ENCODE measurements around the gene LAMB3. TPM values are rescaled to one million over a fixed set of nuclear protein-coding genes. Genes with fewer than 3 reads are reported as not detected.

The LAMB3 gene
- polyA plus RNA-seq, 1 donor from 2014 or later = 5.8 TPM

GRCh38 chr1:209685821-209686220 lies 33.6 kb upstream of the LAMB3 start:
- Histone ChIP-seq H3K9me2 (ENCODE audit: insufficient read depth, low read length) (no peaks in the 10 kb centered on the region), H3K9ac (ENCODE audit: low read length) (no peak overlapping the region), H3K4me3 (ENCODE audit: low read length) (no peak overlapping the region), H3K79me2 (replicated peaks; ENCODE audit: insufficient read depth, low read length) (no peaks in the 10 kb centered on the region), H3K36me3 (ENCODE audit: insufficient read depth, low read length) (no peaks in the 10 kb centered on the region), H2AFZ (ENCODE audit: low read depth, low read length) (no peak overlapping the region), H3K27me3 (ENCODE audit: insufficient read depth, low read depth, low read length) (no peaks in the 10 kb centered on the region), H3K27ac (ENCODE audit: low read length) (no peak overlapping the region), H3K9me3 (ENCODE audit: low read length) (no peaks in the 10 kb centered on the region), H4K20me1 (ENCODE audit: insufficient read depth) (no peaks in the 10 kb centered on the region), H3K4me2 (ENCODE audit: low read length) (no peak overlapping the region), H3F3A (ENCODE audit: insufficient read depth, low read length, poor library complexity, severe bottlenecking) (no peaks in the 10 kb centered on the region)
- TF ChIP-seq RAD21 (conservative IDR thresholded peaks at IDR 0.05) (no peak), MXI1 (conservative IDR thresholded peaks at IDR 0.05; ENCODE audit: poor library complexity, severe bottlenecking) (no peak), EZH2 (IDR thresholded peaks at IDR 0.05; ENCODE audit: borderline replicate concordance, insufficient read depth, low read length, poor library complexity, severe bottlenecking) (no peak), POLR2AphosphoS5 (IDR thresholded peaks at IDR 0.05) (no peak), CTCF (IDR thresholded peaks at IDR 0.05; ENCODE audit: poor library complexity, severe bottlenecking) (no peak), EP300 (conservative IDR thresholded peaks at IDR 0.05; ENCODE audit: poor library complexity, severe bottlenecking) (no peak), TAF1 (IDR thresholded peaks at IDR 0.05; ENCODE audit: low read depth) (no peak), SMC3 (conservative IDR thresholded peaks at IDR 0.05; ENCODE audit: poor library complexity) (no peak), REST (IDR thresholded peaks at IDR 0.05; ENCODE audit: borderline replicate concordance) (no peak)

- H3K9me3 ChIP-seq (ENCODE audit: low read length) = no peaks in the 10 kb centered on the region
- TF ChIP-seq CTCF (IDR thresholded peaks at IDR 0.05; ENCODE audit: poor library complexity, severe bottlenecking) (no peak), POLR2AphosphoS5 (IDR thresholded peaks at IDR 0.05) (no peak), SMC3 (conservative IDR thresholded peaks at IDR 0.05; ENCODE audit: poor library complexity) (no peak), EP300 (conservative IDR thresholded peaks at IDR 0.05; ENCODE audit: poor library complexity, severe bottlenecking) (no peak), EZH2 (IDR thresholded peaks at IDR 0.05; ENCODE audit: borderline replicate concordance, insufficient read depth, low read length, poor library complexity, severe bottlenecking) (no peak), TAF1 (IDR thresholded peaks at IDR 0.05; ENCODE audit: low read depth) (no peak), REST (IDR thresholded peaks at IDR 0.05; ENCODE audit: borderline replicate concordance) (no peak), MXI1 (conservative IDR thresholded peaks at IDR 0.05; ENCODE audit: poor library complexity, severe bottlenecking) (no peak), RAD21 (conservative IDR thresholded peaks at IDR 0.05) (no peak)
- H3K9me2 ChIP-seq (ENCODE audit: insufficient read depth, low read length) = no peaks in the 10 kb centered on the region
- no peaks in the 10 kb centered on the region for H3K79me2 ChIP-seq (replicated peaks; ENCODE audit: insufficient read depth, low read length)
- H3K4me3 ChIP-seq (ENCODE audit: low read length) = no peak overlapping the region
- H3K27me3 ChIP-seq (ENCODE audit: insufficient read depth, low read depth, low read length) = peaks cover 37% of the 10 kb centered on the region
- H3K27ac ChIP-seq (ENCODE audit: low read length) = no peak overlapping the region
- no peak overlapping the region for H2AFZ ChIP-seq (ENCODE audit: low read depth, low read length)
- H3F3A ChIP-seq (ENCODE audit: insufficient read depth, low read length, poor library complexity, severe bottlenecking) = no peaks in the 10 kb centered on the region
- H3K4me2 ChIP-seq (ENCODE audit: low read length) = no peak overlapping the region
- H4K20me1 ChIP-seq (ENCODE audit: insufficient read depth) = no peaks in the 10 kb centered on the region
- H3K9ac ChIP-seq (ENCODE audit: low read length) = no peak overlapping the region
- no peaks in the 10 kb centered on the region for H3K36me3 ChIP-seq (ENCODE audit: insufficient read depth, low read length)
These were observed 26.8 kb upstream of the LAMB3 start for GRCh38 chr1:209678981-209679539.
